SW480 (cell line): ENCODE measurements around the gene SH2D3C.

ENCODE experiments used
- DNase-seq: peaks from one replicate; pipeline ENCODE4 v3.0.0-alpha.2; 2016; ENCODE audit warnings: low spot score

Gene SH2D3C, protein sequence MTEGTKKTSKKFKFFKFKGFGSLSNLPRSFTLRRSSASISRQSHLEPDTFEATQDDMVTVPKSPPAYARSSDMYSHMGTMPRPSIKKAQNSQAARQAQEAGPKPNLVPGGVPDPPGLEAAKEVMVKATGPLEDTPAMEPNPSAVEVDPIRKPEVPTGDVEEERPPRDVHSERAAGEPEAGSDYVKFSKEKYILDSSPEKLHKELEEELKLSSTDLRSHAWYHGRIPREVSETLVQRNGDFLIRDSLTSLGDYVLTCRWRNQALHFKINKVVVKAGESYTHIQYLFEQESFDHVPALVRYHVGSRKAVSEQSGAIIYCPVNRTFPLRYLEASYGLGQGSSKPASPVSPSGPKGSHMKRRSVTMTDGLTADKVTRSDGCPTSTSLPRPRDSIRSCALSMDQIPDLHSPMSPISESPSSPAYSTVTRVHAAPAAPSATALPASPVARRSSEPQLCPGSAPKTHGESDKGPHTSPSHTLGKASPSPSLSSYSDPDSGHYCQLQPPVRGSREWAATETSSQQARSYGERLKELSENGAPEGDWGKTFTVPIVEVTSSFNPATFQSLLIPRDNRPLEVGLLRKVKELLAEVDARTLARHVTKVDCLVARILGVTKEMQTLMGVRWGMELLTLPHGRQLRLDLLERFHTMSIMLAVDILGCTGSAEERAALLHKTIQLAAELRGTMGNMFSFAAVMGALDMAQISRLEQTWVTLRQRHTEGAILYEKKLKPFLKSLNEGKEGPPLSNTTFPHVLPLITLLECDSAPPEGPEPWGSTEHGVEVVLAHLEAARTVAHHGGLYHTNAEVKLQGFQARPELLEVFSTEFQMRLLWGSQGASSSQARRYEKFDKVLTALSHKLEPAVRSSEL

DNA sequence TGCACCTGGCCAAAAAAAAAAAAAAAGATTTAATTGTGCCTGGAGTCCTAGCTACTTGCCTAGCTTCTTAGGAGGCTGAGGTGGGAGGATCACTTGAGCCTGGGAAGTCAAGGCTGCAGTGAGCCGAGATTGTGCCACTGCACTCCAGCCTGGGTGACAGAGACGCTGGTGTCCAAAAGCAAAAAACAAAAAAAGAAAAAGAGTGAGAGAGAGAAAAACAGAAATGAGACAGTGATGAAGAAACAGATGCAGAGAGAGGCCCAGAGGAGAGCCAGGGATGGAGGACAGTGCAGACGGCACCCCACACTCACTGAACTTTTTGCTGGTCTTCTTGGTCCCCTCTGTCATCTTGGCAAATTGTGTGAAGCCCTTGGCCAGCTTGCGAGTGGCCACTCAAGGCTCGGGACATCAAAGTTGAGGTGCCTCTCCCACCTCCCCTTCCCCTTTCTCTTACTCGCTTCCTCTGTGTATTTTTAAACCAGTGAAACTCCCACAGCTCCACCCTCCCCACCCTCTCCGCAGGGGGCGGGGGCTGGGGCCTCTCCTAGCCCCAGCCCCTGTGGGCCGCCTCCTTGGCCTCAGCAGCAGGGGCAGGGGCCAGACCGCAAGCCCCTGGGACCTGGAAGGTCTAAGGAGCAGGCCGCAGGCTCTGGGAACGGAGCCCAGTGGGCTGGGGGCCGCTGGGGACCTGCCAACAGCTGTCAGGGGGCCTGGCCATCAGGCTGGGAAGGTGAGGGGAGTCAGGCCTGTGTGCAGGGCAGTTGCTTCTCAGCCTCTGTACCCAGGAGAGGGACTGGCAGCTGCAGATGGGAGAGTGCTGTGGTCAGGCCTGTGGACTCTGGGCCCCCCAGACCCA, at the start of gene SH2D3C:
Gene SH2D3C (minus strand): TSS at position 387 of the 856 bp plus-strand sequence. CDS start 39 bp downstream, at position 348.
- no peak for DNase-seq

DNA sequence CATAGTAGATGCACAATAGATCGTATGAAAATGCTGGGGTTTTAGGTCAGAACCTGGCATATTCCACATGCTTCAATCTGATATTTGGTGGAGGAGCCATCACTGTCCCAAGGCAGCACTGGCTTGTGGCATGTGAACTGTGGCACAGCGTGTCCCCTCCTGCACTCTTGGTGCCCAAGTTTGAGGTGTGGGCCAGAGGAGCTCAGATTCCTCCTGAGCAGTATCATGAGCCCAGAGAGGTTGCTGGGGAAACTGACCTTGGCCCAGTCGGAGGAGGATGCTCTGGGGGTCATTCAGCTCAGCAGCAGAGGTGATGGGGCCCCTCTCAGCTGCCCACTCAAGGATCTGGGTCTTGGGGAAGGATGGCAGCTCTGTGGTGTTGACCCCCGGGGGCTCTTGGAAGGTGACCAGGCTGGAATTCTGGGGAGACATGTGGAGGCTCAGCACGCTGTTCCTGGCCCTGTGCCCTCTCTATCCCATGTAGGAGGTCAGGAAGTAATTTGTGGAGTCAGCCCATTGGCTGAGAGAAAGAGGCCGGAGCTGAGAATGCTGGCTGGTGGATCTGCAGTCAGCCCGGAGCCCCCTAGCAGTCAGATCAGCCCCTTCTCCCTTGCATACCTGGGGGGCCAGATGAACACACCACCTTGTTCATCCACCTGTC, 47.9 kb upstream of the SH2D3C start:
- no peak for DNase-seq

DNA sequence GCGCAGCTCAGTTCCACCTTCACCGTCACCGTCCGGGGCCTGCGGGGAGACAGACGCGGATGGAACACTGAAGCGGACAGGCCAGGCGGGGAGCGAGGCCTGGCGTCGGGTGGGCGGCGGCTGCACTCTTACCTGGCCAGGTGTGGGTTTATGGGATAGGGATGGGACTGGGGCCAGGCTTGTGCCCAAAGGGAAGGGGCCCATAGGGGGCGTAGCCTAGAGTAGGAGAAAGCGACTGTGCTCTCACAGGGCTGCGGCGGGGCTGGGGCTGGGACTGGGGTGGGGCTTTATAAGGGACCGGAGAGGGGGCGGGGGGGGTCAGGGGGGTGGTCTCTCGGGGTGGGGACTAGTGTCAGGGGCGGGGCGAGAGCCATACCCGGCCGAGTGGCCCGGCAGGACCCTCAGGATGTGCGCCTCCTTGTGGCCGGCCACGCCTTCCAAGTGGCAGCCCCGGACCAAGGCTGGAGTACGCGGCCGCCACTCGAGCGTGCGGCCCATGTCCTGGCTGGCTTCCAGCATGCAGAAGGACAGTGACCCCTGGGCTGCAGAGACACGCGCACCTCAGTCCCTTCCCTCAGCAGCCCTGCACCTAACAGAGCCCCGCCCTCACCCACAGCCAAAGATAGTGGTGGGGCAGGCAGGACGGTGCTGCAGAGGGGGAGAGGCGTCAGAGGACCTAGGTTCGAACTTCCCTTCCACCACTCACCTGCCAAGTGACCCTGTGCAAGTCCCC, 47.0 kb upstream of the SH2D3C start:
- peak; percentile 15 for DNase-seq

DNA sequence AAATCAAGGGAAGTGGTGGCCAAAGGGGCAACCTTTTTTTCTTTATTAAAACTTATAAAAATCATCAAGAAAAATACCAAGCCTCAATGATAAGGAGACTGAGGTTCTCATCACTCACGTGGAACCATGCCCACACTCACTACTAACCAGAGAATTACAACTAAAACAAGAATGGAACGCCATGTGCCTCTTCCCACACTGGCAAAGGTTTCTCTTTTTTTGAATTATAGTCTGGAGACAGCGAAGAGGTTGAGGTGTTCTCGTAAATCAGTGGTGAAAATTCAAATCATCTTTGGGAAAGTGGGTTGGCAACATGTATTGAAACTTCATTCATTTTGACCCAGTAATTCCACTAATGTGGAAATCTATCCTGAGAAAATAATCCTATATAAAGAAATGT, 43.6 kb upstream of the SH2D3C start:
- no peak for DNase-seq

DNA sequence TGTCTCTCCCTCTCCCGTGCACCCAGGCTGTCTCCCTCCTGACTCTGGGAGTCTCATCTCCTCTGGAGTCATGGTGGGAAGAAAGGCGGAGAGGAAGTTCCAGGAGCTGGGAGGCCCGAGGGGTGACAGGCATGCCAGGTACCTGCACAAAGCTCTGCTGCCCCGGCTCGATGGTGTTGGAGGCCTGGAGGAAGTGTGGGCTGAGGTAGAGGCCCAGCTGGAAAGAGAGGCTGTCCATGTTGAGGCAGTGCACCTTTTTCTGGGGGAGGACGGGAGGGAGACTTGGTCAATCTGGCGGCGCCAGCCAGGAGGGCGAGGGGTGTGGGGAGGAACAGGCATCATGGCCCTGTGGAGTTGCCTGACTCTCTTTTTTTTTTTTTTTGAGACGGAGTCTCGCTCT, 40.1 kb upstream of the SH2D3C start:
- DNase-seq = no peak

DNA sequence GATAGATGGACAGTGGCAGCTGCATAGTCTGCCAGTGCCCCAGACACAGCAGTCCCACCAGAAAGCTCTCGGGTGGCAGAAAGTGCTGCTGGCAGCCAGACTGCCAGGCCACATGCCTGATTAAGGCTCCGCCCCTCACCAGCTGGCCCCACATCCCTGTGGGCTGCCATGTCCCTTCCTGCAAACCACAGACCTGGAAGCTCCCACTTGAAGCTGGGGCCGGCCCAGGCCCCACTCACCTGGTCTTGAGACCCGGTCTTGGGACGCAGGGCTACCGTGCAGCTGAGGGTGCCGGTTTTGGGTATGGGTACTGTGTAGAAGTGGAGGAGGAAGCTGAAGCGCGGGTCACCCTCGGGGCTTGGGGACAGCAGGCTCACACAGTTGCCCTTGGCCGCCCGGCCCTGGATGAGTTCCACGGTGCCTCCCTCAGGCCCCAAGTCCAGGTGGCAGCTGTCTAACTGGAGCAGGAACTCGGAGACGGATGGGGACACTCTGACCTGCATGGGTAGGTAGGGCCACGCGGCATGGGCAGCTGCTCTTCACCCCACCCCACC, 39.5 kb upstream of the SH2D3C start:
- no peak for DNase-seq

DNA sequence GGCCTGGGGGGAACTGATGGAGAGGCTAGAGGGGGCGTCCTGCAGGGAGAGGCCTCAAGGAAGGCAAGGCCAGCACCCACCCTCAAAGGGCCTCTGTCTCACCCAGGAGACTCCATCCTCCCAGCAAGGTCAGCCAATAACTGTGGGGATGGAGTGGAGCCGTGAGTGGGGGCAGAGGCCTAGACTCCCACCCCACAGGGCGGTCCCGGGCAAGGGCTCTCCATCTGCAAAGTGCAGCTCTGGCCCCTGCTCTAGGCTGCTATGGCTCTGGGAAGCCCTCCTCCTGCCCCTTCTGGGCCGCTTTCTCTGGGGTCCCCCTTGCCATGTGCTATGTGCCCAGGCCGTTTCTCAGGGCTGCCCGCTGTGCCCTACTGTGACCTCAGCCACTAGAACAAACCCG, 38.3 kb upstream of the SH2D3C start:
- no peak for DNase-seq

DNA sequence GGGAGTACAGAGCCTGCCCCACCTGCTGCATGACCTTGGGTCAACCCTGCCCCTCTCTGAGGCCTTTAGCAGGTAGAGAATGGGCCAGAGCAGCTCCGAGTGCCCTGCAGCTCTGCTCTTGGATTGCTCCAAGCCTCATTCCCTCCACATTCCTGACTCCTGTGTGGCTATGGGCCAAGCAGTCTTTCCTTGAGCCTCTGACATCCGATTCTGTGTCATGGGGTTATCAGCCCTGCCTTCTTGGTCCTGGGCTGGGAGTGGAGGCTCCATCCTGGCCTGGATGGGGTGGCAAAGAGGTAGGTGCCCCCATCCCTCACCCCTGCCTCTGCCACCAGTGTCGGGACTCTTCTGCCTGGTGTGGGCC, 37.9 kb upstream of the SH2D3C start:
- DNase-seq = no peak

DNA sequence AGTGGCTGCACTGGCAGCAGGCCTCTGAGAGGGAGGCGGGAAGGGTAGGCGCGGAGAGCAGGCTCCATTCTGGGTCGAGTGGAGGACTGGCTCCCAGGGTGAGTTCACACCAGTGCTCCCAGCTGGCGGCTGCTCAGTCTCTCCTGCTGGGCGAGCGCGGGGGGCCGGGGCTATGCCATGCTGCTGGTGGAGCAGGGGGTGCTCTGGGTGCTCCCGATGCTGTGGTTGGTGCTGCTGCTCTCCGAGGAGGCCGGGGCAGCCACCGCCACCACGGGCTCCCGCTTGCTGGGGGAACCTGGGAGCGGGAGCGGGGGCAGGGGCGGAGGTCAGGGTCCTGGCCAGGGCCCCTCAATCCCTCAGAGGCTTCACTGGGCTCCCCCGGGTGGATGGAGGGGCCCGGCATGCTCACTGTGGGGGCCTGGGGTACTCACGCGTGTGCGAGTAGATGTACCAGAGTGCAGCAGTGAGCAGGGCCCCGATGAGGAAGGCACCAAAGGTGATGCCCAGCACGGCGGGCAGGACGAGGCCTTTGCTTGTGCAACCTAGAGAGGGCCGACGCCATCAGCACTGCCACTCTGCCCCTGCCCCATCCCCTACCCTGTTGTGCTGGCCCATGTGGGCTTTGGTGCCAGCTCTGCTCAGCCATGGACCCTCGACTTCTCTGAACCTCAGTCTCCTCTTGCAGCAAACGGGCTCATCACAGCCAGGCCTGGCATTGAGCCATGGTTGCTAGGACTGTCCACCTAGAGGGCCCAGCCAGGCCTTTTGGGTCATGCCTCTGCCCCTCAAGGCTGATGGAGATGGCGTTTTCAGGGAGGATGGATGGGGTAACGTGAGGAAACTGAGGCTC, 37.3 kb upstream of the SH2D3C start:
- DNase-seq = no peak

DNA sequence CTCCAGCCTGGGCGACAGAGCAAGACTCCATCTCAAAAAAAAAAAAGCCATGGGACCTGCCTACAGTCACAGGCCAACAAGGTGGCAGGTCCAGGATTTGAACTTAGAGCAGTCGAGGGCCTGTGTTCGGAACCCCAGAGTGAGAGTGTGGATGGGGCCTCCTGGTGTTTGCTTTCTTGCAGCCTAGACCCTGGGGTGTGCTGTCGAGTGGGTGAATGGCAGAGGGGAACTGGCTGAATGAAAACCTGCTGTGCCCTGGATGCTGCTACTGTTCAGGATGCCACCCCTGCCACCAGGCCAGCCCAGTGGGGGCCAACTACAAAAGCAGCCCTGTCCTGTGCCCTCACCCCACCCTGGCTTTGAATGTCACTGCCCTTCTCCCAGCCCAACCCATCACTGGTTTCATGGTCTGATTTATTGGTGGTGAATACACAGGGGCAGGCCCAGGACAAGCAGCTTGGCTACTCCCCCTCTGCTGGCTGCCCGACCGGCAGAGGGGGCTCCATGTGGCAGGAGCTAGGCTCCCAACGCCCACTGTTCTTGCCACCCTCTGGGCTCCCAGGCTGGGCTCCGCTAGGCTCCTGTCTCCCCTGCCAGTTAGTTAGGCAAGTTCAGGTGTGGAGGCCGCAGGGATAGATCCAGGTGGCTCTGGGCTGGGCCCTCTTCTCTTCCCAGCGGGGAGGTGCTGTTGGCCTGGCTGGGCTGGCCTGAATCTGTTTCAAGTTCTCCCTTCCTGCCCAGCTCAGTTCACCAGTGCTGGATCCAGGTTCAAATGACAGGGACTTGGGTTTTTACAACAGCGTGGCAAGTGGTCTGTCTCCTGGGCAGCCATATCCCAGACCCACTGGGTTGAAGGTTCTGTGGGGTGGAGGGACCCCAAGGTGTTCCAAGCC, 36.4 kb upstream of the SH2D3C start:
- no peak for DNase-seq

DNA sequence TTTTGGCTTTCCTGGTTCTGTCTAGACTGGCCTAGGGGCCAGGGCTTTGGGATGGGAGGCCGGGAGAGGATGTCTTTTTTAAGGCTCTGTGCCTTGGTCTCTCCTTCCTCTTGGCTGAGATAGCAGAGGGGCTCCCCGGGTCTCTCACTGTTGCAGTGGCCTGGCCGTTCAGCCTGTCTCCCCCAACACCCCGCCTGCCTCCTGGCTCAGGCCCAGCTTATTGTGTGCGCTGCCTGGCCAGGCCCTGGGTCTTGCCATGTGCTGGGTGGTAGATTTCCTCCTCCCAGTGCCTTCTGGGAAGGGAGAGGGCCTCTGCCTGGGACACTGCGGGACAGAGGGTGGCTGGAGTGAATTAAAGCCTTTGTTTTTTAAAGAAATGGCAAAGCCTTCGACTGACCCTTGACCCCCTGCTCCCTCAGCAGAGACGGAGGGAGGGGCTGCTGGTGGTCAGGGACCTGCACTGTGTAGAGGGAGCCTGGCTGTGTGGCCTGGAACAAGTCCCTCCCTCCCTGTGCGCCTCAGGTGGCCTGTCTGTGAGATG, 35.3 kb upstream of the SH2D3C start:
- no peak for DNase-seq

DNA sequence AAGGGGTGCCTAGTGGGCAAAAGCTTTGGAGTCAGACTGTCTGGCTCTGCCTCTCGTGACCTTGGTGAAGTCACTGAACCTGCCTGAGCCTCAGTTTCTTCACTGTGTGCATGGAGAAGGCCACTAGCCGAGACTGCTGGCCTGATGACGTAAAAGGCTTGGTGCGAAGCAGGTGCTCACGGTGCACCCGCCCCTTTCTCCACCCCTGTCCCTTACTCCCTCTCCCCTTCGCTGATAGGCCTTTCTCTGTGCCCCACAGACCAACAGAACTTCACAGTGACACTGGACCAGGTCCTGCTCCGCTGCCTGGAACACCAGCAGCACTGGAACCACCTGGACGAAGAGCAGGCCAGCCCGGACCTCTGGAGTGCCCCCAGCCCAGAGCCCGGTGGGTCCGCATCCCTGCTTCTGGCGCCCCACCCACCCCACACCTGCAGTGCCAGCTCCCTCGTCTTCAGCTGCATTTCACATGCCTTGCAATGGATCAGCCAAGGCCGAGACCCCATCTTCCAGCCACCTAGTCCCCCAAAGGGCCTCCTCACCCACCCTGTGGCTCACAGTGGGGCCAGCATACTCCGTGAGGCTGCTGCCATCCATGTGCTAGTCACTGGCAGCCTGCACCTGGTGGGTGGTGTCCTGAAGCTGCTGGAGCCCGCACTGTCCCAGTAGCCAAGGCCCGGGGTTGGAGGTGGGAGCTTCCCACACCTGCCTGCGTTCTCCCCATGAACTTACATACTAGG, 34.6 kb upstream of the SH2D3C start:
- DNase-seq = no peak

DNA sequence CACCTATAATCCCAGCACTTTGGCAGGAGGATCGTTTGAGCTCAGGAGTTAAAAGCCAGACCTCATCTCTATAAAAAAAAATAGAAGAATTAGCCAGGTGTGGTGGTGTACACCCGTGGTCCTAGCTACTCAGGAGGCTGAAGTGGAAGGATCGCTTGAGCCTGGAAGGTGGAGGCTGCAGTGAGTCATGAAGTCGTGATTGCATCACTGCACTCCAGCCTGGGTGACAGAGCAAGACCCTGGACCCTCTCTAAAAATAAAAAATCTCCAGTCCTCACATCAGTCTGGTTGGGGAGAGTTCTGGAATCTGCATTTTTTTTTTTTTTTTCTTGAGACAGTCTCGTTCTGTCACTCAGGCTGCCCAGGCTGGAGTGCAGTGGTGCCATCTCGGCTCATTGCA, 33.5 kb upstream of the SH2D3C start:
- DNase-seq = no peak

DNA sequence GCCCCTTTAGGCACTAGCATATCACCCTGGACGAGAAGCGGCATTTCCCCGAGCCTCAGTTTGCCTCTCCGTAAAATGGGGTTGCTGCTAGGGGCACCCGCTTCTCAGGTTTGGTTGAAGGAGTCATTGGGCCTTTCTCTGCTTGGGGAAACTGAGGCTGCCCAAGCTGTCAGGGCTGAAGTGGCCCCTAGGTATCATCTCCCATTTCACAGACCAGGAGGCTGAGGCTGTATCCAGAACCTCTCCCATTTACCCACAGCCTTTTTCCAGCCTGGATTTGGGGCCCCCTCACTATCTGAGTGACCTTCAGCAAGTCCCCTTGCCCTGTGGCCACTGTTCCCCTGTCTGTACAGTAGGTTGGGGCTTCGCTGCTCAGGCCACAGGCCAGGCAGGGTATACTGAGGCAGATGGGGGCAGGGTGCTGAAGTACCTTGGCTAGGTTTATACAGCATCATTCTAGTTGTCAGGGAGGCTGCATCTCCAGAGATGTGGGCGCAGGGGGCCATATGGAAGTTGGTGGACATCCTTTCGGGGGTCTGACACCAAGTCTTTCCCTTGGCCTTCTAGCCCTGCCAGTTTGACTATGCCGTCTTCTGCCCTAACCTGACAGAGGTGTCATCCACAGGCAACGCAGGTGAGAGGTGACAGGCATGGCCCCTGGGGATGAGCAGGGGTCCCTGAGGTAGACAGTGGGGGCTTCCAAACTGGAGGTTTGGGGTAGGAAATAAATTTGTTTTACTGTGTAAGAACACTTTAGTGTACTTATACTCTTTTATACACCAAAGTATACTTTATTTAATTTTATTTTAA, 32.1 kb upstream of the SH2D3C start:
- DNase-seq = no peak

DNA sequence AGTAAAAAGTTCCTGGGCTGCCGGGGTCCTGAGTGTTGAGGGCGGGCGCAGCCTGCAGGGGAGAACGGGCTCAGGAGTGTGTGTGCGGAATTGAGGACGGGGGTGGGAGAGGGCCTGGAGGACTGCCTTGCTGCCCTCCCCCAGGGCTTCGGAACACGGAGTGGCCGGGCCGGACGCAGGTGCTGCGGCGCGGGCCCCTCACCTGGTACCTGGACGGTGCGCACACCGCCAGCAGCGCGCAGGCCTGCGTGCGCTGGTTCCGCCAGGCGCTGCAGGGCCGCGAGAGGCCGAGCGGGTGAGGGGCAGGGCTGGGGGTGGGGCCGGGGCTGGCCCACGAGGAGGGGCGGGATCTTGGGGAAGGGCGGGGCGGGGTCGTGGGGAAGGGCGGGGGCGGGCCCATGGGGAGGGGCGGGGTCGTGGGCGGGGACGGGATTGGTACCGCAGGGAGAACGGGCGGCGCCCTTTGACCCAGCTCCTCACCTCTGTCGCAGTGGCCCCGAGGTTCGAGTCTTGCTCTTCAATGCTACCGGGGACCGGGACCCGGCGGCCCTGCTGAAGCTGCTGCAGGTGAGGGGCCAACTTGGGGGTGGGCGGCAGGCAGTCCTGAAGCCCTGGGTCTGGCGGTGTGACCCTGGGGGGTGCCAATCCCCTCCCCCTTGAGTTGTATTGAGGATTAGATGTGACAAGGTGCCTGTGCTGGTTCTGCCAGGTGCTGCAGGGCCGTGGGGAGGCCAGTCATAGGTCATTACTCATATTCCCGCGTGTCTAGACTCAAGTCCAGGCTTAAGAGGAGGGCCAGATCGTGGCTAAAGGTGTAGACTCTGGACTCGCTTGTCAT, 31.3 kb upstream of the SH2D3C start:
- no peak for DNase-seq

DNA sequence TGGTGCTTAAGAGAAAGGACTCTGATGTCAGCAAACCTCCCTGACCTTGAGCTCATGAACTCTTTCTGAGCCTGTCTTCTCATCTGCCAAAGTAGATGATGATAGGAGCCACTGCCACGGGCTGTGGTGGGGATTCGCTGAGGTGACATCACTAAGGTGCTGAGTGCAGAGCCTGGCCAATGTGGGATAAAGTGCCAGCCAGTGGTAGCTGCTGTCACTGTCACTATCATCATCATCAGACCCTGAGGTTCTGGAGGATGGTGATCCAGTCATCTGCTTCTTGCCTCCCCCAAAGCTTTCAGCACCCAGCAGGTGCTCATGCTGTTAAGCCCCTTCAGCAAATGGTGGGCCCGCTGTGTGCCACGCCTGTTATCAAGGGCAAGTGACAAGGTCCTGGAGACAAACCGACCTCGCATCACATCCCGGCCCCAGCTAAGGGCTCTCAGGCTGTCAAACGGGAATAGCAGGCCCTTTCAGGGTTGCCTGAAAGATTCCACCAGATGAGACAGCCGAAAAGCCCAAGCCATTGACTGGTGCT, 30.6 kb upstream of the SH2D3C start:
- no peak for DNase-seq
